ENCODE results near the gene ABCA13.

Gene ABCA13

GRCh38 chr7:48636391-48637015 lies 465.2 kb downstream of the ABCA13 start:
- Histone ChIP-seq H3K4me1 (ENCODE audit: control insufficient read depth in 2 of 2, insufficient read depth in 2 of 2, low read length in 2 of 2) (no peaks in the 10 kb centered on the region), H3K27ac (ENCODE audit: low read depth in 2 of 2, low read length in 2 of 2) (no peak overlapping the region), H3K27me3 (ENCODE audit: control insufficient read depth in 2 of 2, insufficient read depth in 2 of 2, low read length in 2 of 2) (no peaks in the 10 kb centered on the region), H3K9ac (ENCODE audit: low read depth in 1 of 2, low read length in 2 of 2) (no peak overlapping the region), H3K9me3 (ENCODE audit: control insufficient read depth in 2 of 2, low read length in 2 of 2) (no peaks in the 10 kb centered on the region), H3K4me3 (ENCODE audit: low read length in 2 of 2) (no peak overlapping the region), H3K36me3 (ENCODE audit: control insufficient read depth in 2 of 2, insufficient read depth in 2 of 2, low read length in 2 of 2) (no peaks in the 10 kb centered on the region)

- no peaks in the 10 kb centered on the region for H3K36me3 ChIP-seq (ENCODE audit: control insufficient read depth in 2 of 2, insufficient read depth in 2 of 2, low read length in 2 of 2)
- no peak overlapping the region for H3K9ac ChIP-seq (ENCODE audit: low read depth in 1 of 2, low read length in 2 of 2)
- no peak overlapping the region for H3K4me3 ChIP-seq (ENCODE audit: low read length in 2 of 2)
- no peaks in the 10 kb centered on the region for H3K4me1 ChIP-seq (ENCODE audit: control insufficient read depth in 2 of 2, insufficient read depth in 2 of 2, low read length in 2 of 2)
- H3K9me3 ChIP-seq (ENCODE audit: control insufficient read depth in 2 of 2, low read length in 2 of 2) = no peaks in the 10 kb centered on the region
- H3K27ac ChIP-seq (ENCODE audit: low read depth in 2 of 2, low read length in 2 of 2) = no peak overlapping the region
- no peaks in the 10 kb centered on the region for H3K27me3 ChIP-seq (ENCODE audit: control insufficient read depth in 2 of 2, insufficient read depth in 2 of 2, low read length in 2 of 2)
Observed at GRCh38 chr7:48637382-48637781, 466.1 kb downstream of the ABCA13 start.

DNA sequence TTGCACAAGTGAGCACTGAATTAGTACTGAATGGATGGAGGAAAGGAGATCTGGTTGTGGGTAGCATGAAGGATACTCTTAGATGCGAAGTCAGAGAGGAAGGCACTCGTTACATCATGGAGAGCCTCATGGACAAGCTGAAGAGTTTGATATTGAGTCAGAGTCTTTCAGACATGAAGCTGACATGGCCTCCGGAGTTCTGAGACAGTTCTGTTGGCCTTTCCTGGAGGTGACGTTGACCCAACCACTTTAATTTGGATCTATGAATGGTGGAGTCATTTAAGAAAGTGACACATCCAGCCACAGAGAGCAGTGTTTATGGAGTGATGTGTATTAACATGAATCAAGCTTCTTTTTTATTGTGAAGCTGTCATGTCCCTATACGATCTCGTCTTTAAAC lies 466.8 kb downstream of the ABCA13 start:
- H3K4me3 ChIP-seq (ENCODE audit: low read length in 2 of 2) = no peak overlapping the region
- H3K36me3 ChIP-seq (ENCODE audit: control insufficient read depth in 2 of 2, insufficient read depth in 2 of 2, low read length in 2 of 2) = no peaks in the 10 kb centered on the region
- H3K27me3 ChIP-seq (ENCODE audit: control insufficient read depth in 2 of 2, insufficient read depth in 2 of 2, low read length in 2 of 2) = no peaks in the 10 kb centered on the region
- no peaks in the 10 kb centered on the region for H3K4me1 ChIP-seq (ENCODE audit: control insufficient read depth in 2 of 2, insufficient read depth in 2 of 2, low read length in 2 of 2)
- H3K9ac ChIP-seq (ENCODE audit: low read depth in 1 of 2, low read length in 2 of 2) = no peak overlapping the region
- no peaks in the 10 kb centered on the region for H3K9me3 ChIP-seq (ENCODE audit: control insufficient read depth in 2 of 2, low read length in 2 of 2)
- H3K27ac ChIP-seq (ENCODE audit: low read depth in 2 of 2, low read length in 2 of 2) = no peak overlapping the region

DNA sequence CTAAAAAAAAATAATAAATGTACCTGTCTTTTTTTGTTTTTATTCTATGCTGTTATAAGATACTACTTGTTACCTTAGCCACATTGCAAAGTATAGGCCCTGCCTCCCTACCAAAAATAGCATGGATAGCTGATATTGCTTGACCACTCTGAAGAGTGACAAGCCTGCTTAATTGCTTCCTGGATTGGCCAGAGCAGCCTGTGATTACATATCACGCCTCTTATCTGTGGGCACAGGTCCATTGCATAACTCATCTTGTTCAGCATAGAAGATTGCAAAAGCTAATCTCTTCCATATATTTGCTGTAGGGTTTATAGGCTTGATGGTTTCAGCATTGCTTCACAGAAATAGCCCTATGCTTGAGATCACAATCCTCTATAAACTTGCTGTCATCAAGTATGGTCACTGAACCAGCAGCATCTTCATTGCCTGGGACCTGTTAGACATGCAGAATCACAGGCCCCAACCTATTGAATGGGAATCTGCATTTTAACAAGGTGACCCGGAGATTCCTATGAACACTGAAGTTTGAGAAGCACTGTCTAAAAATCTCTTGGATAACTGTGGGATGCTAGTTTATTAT lies 472.3 kb downstream of the ABCA13 start:
- Histone ChIP-seq H3K9me3 (ENCODE audit: control insufficient read depth in 2 of 2, low read length in 2 of 2) (no peaks in the 10 kb centered on the region), H3K4me3 (ENCODE audit: low read length in 2 of 2) (no peak overlapping the region), H3K27ac (ENCODE audit: low read depth in 2 of 2, low read length in 2 of 2) (no peak overlapping the region), H3K36me3 (ENCODE audit: control insufficient read depth in 2 of 2, insufficient read depth in 2 of 2, low read length in 2 of 2) (no peaks in the 10 kb centered on the region), H3K9ac (ENCODE audit: low read depth in 1 of 2, low read length in 2 of 2) (no peak overlapping the region), H3K27me3 (ENCODE audit: control insufficient read depth in 2 of 2, insufficient read depth in 2 of 2, low read length in 2 of 2) (no peaks in the 10 kb centered on the region), H3K4me1 (ENCODE audit: control insufficient read depth in 2 of 2, insufficient read depth in 2 of 2, low read length in 2 of 2) (no peaks in the 10 kb centered on the region)

DNA sequence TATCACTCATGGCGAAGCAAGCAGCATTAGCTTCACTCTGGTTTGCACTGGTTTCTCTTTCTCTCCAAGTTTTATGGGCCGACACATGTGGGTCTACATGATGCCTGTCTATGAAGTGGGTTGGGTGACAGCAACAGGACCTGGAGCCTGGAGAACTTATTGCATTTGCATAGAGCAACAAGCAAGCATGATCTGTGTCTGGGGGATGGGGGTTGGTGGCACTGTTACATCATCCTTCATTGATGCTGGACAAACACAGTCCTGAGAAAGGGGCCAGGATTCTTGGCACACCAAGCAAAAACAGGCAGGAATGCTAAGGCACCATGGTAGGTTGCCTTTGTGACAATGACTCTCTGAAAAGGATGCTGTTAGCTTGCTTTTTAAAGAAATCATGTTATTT lies 486.9 kb downstream of the ABCA13 start:
- Histone ChIP-seq H3K27me3 (ENCODE audit: control insufficient read depth in 2 of 2, insufficient read depth in 2 of 2, low read length in 2 of 2) (no peaks in the 10 kb centered on the region), H3K4me1 (ENCODE audit: control insufficient read depth in 2 of 2, insufficient read depth in 2 of 2, low read length in 2 of 2) (no peaks in the 10 kb centered on the region), H3K36me3 (ENCODE audit: control insufficient read depth in 2 of 2, insufficient read depth in 2 of 2, low read length in 2 of 2) (no peaks in the 10 kb centered on the region)

GRCh38 chr7:48660306-48660870 lies 489.1 kb downstream of the ABCA13 start:
- Histone ChIP-seq H3K36me3 (ENCODE audit: control insufficient read depth in 2 of 2, insufficient read depth in 2 of 2, low read length in 2 of 2) (no peaks in the 10 kb centered on the region), H3K4me1 (ENCODE audit: control insufficient read depth in 2 of 2, insufficient read depth in 2 of 2, low read length in 2 of 2) (no peaks in the 10 kb centered on the region), H3K9ac (ENCODE audit: low read depth in 1 of 2, low read length in 2 of 2) (no peak overlapping the region), H3K4me3 (ENCODE audit: low read length in 2 of 2) (no peak overlapping the region), H3K27me3 (ENCODE audit: control insufficient read depth in 2 of 2, insufficient read depth in 2 of 2, low read length in 2 of 2) (no peaks in the 10 kb centered on the region), H3K27ac (ENCODE audit: low read depth in 2 of 2, low read length in 2 of 2) (no peak overlapping the region), H3K9me3 (ENCODE audit: control insufficient read depth in 2 of 2, low read length in 2 of 2) (no peaks in the 10 kb centered on the region)

More for the DNA sequence above, 486.9 kb downstream of the ABCA13 start:
- Histone ChIP-seq H3K4me3 (ENCODE audit: low read length in 2 of 2) (no peak overlapping the region), H3K9me3 (ENCODE audit: control insufficient read depth in 2 of 2, low read length in 2 of 2) (no peaks in the 10 kb centered on the region), H3K9ac (ENCODE audit: low read depth in 1 of 2, low read length in 2 of 2) (no peak overlapping the region), H3K27ac (ENCODE audit: low read depth in 2 of 2, low read length in 2 of 2) (no peak overlapping the region)

DNA sequence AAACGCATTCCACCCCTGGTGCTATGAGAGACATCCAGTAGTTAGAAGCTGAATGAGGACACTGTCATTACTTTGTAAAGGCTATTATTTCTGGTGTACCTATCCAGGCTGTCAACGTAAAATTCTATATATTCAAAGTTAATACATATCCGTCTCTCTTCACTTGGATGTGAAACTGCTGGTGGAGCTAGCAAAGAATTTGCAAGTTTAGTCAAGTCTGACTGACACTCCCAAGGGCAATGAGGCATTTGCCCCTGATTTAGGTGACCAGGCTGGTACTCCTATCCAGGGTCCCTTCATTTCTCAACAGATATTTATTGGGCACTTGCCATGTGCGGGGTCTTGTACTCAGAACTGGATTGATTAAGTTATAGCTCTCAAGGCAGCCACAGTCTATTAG lies 493.0 kb downstream of the ABCA13 start:
- no peaks in the 10 kb centered on the region for H3K4me1 ChIP-seq (ENCODE audit: control insufficient read depth in 2 of 2, insufficient read depth in 2 of 2, low read length in 2 of 2)
- H3K27ac ChIP-seq (ENCODE audit: low read depth in 2 of 2, low read length in 2 of 2) = no peak overlapping the region
- H3K27me3 ChIP-seq (ENCODE audit: control insufficient read depth in 2 of 2, insufficient read depth in 2 of 2, low read length in 2 of 2) = no peaks in the 10 kb centered on the region
- H3K9me3 ChIP-seq (ENCODE audit: control insufficient read depth in 2 of 2, low read length in 2 of 2) = no peaks in the 10 kb centered on the region
- H3K9ac ChIP-seq (ENCODE audit: low read depth in 1 of 2, low read length in 2 of 2) = no peak overlapping the region
- no peak overlapping the region for H3K4me3 ChIP-seq (ENCODE audit: low read length in 2 of 2)
- no peaks in the 10 kb centered on the region for H3K36me3 ChIP-seq (ENCODE audit: control insufficient read depth in 2 of 2, insufficient read depth in 2 of 2, low read length in 2 of 2)

DNA sequence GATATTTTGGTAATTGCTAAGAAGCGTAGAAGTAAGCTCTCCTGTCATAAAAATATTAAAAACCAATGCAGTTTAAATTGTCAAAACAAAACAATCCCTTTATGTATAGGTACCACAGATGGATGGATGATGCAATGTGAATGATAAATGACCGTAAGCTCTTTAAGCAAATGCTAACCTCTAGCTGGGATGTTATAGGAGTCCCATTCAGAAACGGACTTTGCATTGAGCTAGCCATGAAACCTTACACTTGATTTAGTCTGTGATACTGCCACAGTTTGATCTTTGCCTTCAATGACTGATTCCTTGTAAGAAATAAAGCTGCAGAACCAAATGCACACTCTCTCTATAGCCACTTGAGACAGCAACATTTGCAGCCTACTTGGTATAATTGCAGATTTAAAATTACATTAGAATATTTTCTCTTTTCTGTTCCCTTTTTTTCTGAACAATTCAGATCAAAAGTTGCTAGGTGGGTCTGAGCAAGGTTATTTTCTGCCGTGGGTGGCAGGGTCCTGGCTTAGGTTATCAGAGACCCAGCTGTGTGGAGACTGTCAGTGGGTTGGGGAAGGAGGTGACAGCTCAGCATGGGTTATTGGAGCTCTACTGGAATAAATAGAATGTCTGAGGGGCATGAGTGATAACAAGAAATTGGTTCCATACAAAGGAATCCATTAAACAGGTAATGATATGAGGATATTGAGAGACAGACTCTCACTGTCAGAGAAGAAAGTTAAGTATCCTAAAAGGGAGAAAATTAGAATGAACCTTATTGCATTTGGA lies 494.3 kb downstream of the ABCA13 start:
- Histone ChIP-seq H3K9me3 (ENCODE audit: control insufficient read depth in 2 of 2, low read length in 2 of 2) (no peaks in the 10 kb centered on the region), H3K4me3 (ENCODE audit: low read length in 2 of 2) (no peak overlapping the region), H3K27ac (ENCODE audit: low read depth in 2 of 2, low read length in 2 of 2) (no peak overlapping the region), H3K9ac (ENCODE audit: low read depth in 1 of 2, low read length in 2 of 2) (no peak overlapping the region), H3K4me1 (ENCODE audit: control insufficient read depth in 2 of 2, insufficient read depth in 2 of 2, low read length in 2 of 2) (no peaks in the 10 kb centered on the region), H3K36me3 (ENCODE audit: control insufficient read depth in 2 of 2, insufficient read depth in 2 of 2, low read length in 2 of 2) (no peaks in the 10 kb centered on the region), H3K27me3 (ENCODE audit: control insufficient read depth in 2 of 2, insufficient read depth in 2 of 2, low read length in 2 of 2) (no peaks in the 10 kb centered on the region)

DNA sequence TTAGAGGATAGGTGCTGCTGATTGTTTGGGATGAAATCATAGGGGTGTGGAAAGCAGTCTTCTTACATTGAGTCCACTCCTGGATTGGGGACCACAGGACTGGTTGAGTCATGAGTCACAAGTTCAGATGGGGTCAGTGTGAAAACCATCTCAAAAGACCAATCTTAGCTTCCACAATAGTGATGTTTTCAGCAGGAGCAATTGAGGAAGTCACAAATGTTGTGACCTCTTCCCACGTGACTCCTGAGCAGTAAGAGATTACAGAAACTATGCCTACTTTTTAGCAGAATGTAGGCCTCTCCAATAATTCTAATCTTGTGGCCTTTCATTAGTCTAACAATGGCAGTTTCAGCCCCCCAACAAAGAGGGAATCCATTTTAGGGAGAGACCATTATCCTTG lies 496.1 kb downstream of the ABCA13 start:
- Histone ChIP-seq H3K36me3 (ENCODE audit: control insufficient read depth in 2 of 2, insufficient read depth in 2 of 2, low read length in 2 of 2) (no peaks in the 10 kb centered on the region), H3K4me3 (ENCODE audit: low read length in 2 of 2) (no peak overlapping the region), H3K4me1 (ENCODE audit: control insufficient read depth in 2 of 2, insufficient read depth in 2 of 2, low read length in 2 of 2) (no peaks in the 10 kb centered on the region), H3K27ac (ENCODE audit: low read depth in 2 of 2, low read length in 2 of 2) (no peak overlapping the region), H3K9me3 (ENCODE audit: control insufficient read depth in 2 of 2, low read length in 2 of 2) (no peaks in the 10 kb centered on the region), H3K27me3 (ENCODE audit: control insufficient read depth in 2 of 2, insufficient read depth in 2 of 2, low read length in 2 of 2) (no peaks in the 10 kb centered on the region), H3K9ac (ENCODE audit: low read depth in 1 of 2, low read length in 2 of 2) (no peak overlapping the region)

DNA sequence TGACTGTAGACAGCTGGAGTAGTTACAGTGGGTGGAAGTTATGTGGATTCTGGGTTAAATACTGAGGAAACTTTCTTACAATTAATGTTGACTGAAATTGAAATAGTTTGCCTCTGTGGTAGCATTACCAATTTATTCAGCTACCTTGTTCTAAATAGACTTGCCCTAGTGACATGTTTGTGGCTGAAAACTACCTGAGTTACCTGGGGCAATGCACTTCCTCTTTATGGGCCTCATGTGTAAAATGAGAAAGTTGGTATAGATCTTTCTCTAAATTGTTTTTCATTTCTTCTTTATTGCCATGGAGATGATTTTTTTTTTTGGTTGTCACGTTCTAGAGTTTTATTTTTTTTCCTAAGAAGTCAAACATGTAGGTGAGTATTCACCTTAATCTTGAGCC lies 500.4 kb downstream of the ABCA13 start:
- no peaks in the 10 kb centered on the region for H3K4me1 ChIP-seq (ENCODE audit: control insufficient read depth in 2 of 2, insufficient read depth in 2 of 2, low read length in 2 of 2)
- no peaks in the 10 kb centered on the region for H3K27me3 ChIP-seq (ENCODE audit: control insufficient read depth in 2 of 2, insufficient read depth in 2 of 2, low read length in 2 of 2)
- H3K9ac ChIP-seq (ENCODE audit: low read depth in 1 of 2, low read length in 2 of 2) = no peak overlapping the region
- no peak overlapping the region for H3K27ac ChIP-seq (ENCODE audit: low read depth in 2 of 2, low read length in 2 of 2)
- H3K9me3 ChIP-seq (ENCODE audit: control insufficient read depth in 2 of 2, low read length in 2 of 2) = no peaks in the 10 kb centered on the region
- H3K36me3 ChIP-seq (ENCODE audit: control insufficient read depth in 2 of 2, insufficient read depth in 2 of 2, low read length in 2 of 2) = no peaks in the 10 kb centered on the region
- H3K4me3 ChIP-seq (ENCODE audit: low read length in 2 of 2) = no peak overlapping the region

Measured in mucosa of rectum (tissue), 2 donors.